GM19324 (cell line): ENCODE measurements around the gene TMEM74B.

Experiments
- ATAC-seq: cut with Tn5 transposase; IDR thresholded peaks from one replicate; pipeline ENCODE4 v1.9.1; 2021; ENCODE audit warnings: mild to moderate bottlenecking, moderate library complexity; ENCODE audit not compliant: unreplicated experiment, low FRiP score

Gene TMEM74B

DNA sequence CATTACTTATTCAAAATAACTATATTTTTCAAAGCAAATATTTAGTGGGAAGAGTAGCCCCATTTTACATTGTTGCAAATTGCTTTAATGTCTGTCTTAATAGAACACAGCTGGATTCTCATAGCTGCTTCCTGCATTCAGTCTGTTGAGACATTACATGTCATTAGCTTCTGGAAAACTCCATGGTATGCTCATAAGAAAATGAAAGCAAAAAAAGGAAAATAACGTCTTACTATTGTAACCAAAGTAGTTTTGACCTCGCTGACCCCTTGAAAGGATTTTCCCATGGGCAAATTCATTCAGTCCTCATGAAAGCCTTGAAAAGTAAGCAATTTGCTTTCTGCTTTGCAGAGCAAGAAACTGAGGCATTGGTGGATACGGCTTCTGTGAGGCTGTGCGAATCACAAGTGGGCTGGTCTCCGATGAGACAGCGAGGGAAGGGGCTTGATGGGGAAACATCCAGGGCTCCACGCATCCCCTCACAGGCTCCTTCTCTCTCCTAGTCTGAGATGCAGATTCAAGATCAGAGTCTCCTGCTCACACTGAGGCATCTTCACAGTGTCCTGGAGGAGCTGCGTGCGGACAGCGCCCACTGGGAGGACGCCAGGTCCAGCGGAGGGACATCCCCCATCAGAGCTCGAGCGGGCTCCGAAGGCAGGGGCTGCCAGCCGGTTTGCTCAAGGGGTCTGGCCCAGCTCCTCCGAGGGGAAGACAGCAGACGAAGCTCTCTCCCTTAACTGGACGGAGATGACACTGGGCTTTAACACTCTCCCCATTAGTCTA is 21.8 kb upstream of the TMEM74B start:
- ATAC-seq, result no peak

DNA sequence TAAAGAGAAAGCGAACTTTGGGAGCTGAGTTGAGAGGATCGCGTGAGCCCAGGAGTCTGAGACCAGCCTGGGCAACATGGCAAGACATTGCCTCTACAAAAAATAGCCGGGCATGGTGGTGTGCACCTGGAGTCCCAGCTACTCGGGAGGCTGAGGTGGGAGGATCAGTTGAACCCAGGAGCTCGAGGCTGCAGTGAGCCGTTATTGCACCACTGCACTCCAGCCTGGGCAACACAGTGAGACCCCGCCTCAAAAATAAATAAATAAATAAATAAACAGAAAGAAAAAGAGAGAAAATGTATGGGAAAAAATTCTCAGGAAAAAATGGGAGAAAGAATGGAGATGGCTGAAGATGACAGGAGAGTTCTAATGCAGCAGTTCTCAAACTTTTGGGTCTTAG is 21.0 kb upstream of the TMEM74B start:
- ATAC-seq, result no peak

DNA sequence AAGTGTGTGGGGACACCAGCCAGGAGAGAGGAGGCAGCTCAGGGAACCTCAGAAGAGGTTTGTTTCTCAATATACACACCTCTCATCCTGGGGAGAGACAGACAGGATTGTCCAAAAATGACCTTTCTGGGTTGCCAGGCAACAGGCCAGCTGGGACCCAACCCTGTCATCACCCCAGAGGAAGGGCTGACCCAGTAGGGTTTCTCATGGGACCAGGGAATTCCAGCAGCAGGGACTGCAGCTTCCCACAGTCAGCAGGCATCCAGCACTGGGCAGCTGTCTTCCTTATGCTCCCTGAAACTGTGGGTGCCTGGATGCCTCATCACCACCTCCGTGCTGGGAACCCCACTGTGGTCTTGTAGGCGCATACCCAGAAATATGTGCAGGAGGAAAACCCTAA is 19.8 kb upstream of the TMEM74B start:
- no peak for ATAC-seq

DNA sequence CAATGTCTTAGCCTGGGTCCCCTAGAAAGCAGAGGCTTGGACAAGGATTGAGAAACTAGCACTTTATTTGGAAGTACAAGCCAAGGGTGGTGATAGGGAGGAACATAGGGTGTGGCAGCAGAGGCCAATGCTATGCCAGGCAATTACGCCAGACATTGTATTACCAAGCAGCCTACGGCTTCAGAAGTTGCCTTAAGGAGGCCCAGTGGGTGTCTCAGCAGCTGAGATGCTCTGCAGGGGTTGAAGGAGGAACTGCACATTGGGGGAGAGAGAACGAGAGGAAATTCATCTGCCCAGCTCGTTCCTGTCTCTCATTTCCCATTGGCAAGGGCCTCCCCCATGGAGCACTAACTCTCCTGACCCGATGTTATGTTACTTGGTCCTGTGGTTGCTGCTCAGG is 19.3 kb upstream of the TMEM74B start:
- ATAC-seq, result no peak

DNA sequence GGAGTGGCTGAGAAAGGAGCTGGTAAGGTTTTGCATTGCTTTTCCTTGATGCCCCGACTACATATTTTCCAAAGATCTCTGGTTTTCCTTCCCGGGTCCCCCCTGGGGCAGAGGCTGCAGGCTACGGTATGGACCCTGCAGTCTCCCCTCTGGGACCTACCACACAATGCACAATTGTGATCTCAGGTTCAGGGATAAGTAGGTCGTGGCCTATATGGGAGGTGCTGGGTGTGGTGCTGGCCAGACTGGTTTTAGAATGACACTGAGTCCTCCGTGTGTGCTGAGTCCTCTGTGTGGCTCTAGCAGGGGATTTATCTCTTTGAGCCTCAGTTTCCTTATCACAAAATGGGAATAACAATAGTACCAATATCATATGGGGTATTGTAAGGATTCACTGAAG is 18.8 kb upstream of the TMEM74B start:
- ATAC-seq, result no peak

DNA sequence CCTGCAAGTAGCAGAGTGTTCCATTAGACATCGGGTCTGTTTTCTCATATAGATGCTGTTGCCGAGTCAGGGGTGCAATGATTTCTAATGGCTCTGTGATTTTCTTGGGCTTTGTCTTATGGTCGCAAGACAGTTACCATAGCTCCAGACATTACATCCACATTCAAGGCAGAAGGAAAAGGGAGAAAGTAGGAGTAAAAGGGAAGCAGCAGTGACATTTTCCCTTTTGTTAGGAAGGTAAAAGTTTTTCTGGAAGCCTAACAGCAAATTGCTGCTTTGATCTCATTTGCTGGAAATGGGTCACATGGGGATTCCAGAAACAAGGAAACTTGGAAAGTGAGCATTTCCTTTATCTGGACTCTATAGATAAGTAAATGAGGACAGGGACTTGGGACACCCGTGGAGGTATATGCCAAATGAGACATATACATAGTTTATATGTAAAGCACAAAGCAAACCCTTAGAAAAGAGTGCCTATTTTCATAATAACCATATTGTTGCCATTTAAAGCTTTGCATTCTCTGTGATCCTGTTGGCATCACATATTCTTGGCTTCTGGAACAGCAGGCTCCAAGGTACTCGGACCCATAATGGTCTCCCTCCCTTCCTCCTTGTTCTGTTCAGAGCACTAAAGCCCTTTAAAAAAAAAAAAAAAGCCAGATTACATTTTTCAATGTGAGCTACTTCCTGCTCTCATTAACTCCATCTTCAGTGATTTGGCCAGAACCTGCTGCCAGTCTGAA is 18.2 kb upstream of the TMEM74B start, which contains the start of gene C20orf202:
Gene C20orf202, plus strand, starts transcription at position 693 of the 743 bp plus-strand sequence. CDS start 132 bp downstream, outside the sequence.
- no peak for ATAC-seq

DNA sequence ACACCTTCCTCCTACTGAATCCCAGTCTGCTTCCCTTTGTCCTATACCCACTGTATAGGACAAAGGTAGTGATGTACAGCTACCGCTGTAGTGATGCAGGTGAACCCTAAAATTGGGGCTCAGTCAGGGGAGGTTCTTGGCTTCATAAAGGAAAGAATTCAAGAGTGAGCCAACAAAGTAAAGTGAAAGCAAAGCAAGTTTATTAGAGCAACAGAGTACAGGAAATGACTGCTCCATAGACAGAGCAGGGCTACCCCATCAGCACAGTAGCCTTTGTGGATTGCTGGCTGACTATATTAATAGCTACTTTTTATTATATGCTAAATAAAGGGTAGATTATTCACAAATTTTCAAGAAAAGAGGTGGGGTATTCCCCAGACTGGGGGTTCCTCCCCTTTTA is 15.2 kb upstream of the TMEM74B start:
- ATAC-seq, result no peak

DNA sequence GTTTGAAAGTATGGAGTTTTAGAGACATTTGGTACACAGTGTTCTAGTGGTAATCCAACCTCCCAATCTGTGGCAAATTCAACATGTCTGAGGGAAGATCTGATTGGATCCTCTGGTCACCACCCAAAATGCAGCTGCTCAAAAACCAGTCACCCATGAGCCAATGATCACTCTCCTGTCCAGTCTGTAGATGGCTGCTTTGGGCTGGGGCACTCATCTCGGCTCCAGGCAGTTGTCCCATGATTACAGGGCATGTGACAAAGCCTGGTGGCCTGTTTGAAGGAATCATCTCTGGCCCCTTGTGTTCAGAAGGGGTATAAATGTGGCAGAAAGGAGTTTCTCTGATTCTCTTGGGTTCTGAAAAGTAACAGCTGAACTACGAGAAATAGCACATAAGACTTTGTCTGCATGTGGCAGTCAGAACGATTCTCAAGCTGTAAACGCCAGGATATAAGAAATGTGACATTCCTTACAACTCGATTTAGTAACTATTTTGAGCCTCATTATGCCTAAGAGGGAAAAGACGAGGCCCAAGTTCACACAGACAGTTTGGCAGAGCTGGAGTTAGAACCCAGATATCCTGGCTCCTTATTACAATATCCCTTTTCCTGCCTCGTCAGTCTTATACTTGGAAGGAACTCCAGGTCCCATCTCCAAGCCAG is 14.6 kb upstream of the TMEM74B start:
- no peak for ATAC-seq

DNA sequence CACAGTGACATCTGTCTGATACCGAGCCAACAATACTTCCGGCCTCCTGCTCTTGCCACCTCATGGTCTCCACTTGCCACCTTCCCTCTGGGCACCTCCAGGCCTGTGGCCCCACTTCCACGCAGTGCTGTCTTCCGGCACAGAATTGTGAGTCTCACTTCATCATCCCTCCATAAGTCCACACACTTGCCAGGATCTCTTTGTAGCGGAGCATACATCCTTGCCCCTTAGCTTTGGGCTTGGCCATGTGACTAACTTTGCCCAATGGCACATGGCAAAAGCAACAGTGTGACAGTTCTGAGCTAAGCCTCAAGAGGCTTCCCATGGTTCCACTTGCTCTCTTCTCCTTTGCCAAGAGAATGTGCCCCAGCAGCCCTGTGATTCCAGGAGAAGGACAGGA is 14.0 kb upstream of the TMEM74B start:
- no peak for ATAC-seq

DNA sequence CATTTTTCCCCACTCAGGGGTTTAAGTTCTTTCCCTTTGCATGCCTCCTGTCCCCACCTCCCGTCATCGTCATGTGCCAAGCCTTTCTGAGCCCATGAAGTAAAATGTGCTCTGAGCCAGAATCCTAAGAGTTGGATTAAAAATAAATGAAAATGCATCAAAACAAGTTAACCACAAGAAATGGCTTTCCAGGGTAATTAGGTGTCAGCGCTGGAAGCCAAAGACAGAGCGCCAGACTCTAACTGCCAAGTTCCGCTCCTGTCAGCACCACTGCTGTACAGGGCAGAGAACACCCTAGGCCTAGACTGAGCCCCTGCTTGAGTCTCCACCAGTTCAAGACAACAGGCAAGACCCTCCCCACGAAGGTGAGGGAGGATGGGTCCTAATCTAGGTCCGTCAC is 13.0 kb upstream of the TMEM74B start:
- ATAC-seq, result no peak

DNA sequence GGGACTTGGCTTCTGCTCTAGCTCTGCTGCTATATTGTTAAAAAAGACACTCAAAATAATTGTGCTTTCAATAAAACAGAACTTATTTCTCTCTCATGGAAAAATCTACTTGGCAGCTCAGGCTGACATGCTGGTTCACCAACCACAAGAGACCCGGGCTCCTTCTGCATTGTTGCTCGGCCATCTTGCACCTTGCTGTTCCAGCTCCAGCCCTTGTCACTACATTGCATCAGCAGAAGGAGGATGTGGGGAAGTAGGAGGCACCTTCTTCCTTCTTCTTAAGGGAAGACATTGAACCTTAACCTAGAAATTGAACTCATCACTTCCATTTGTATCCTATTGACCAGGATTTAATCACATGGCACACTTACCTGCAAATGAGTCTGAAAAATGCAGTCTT is 11.9 kb upstream of the TMEM74B start:
- no peak for ATAC-seq

DNA sequence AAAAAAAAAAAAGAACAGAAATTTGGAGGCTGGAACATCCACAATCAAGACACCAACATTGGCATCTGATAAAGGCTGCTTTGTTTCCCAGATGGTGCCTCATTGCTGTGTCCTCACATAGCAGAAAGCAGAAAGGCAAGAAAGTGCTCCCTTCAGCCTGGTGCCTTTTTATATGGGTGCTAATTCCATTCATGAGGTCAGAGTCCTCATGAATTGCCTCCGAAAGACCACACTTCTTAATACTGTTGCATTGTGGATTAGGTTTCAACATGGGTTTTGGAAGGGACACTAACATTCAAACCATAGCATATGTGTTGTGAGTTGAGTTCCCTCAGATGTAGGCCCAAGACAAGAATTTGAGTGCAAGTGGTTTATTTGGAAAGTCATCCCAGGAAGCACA is 10.4 kb upstream of the TMEM74B start:
- ATAC-seq, result no peak

DNA sequence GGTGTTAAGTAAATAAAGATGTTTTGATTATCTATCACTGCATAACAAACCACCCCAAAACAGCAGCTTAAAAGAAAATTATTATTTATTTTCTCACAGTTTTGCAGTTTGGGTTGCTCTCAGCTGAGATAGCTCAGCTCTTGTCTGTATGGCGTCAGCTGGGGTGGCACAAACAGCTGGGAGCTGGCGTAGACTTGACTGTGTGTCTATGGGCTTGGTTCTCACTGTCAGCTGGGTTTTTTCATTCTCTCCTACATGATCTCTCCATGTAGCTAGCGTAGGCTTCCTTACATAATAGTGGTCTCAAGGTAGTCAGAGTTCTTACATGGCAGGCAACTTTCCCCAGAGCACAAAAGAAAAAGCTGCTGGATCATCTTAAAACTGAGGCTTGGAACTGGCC is 6.5 kb upstream of the TMEM74B start:
- no peak for ATAC-seq

DNA sequence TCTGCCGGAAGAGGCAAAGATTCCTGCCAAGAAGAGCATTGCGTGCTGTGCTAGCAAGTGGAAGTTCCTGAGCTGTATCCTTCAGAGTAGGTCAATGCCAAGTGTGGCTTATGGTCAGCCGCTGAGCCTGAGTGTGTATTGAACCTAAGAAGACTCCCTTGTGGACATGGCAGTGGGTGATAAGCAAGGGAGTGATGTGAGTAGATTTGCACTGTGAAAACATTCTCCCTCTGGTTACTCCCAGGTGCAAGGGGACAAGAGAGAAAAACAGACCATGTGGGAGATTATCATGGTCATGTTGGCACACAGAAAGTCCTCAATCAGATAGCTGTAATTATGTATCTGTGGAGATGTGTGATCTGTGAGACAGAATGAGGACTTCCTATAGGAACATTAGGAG is 6.1 kb upstream of the TMEM74B start:
- no peak for ATAC-seq

DNA sequence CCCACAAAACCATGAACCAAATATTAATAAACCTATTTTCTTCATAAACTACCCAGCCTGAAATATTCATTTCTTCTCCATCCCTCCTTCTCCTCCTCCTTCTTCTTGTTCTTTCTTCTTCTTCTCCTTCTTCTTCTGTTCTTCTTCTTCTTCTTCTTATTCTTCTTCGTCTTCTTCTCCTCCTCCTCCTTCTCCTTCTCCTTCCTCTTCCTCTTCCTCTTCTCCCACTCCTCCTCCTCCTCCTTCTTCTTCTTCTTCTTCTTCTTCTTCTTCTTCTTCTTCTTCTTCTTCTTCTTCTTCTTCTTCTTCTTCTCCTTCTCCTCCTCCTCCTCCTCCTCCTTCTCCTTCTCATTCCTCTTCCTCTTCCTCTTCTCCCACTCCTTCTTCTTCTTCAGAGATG is 5.0 kb upstream of the TMEM74B start:
- no peak for ATAC-seq

DNA sequence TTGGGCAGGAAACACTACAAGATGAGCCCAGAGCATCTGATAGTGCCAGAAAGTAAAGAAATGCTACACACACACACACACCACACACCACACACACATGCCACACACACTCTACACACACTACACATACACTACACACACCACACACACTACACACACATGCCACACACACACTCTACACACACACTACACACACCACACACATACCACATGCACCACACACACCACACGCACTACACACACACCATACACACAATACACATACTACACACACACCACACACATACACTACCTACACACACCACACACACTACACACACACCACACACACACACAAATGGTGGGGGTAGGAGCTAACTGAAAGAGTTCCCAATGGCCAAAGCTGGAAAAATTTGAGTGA is 3.6 kb upstream of the TMEM74B start:
- ATAC-seq, result no peak

DNA sequence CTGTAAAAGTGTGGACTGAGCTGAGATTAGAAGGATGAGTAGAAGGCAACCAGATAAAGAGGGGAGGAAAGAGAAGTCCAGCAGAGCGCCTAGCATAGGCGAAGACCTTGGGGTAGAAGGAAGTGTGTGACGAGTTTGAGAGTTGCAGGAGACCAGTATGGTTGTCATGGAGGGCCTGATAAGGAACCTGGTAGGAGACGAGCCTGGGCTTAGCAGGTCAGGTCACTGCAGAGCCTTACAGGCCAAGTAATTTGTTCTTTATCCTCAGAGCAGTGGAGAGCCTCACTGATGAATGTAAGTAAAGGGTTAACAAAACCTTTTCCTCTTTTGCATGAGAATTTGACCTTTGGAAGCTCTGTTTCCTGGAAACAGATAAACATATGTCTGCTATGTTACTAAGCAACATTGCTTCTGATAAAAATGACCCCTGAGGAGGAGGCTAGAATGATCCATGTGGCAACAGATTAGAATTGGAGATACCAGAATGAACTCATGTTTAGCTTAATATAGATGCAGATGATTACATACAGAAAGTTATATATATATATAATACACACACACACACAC is 2.9 kb upstream of the TMEM74B start:
- no peak for ATAC-seq

DNA sequence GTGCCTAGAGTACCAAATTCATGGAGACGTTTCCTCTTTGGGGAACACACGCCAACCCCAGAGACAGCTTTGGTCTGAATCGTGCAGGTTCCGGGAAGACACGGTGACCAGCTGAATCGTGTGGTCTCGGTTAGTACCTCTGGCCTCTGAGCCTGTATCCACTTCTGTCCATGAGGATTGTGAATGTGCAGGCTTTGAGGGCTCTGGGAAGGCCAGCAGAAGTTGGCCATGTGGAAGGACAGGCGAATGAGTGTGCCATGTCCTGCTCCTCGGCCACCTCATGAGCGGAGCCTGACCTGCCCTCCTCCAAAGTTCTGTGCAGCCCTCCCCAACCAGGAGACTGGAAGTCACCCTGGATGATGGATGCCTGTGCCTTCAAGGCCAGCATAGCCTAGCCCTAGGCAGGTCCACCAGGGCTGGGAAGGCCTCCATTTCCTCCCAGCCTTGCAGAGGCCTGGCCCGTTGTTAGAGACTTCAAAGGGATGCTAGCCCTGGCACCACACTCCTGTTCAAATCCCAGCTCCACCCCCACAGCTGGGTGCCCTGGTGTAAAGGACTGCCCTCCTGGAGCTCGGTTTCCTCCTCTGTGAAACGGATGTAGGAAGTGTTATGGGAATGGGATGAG is 1.7 kb upstream of the TMEM74B start:
- ATAC-seq, result no peak

DNA sequence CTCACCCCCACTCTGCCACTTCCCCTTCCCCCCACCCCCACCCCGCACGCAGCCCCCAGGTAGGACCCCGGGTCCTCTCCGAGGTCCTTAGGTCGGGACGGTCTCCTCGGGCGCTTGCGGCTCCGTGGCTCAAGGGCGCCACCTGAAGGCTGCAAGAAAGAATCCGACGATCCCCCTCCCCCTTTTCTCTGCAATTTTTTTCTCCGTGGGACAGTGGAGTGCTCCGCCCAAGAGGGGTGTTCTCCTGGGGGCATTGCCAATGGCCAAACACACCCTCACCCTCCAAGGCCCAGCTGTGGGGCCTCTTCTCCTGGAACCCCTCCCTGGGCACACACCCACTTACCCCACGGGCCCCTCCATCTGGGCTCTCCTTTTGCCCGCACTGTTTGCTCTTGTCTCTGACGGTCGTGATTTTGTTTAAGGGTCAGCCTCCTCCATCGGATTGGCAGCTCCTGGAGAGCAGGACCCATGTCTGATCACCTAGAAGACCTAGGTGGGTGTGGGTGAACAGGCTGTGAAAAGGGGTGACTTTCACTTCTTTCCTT is 1.1 kb upstream of the TMEM74B start:
- no peak for ATAC-seq

DNA sequence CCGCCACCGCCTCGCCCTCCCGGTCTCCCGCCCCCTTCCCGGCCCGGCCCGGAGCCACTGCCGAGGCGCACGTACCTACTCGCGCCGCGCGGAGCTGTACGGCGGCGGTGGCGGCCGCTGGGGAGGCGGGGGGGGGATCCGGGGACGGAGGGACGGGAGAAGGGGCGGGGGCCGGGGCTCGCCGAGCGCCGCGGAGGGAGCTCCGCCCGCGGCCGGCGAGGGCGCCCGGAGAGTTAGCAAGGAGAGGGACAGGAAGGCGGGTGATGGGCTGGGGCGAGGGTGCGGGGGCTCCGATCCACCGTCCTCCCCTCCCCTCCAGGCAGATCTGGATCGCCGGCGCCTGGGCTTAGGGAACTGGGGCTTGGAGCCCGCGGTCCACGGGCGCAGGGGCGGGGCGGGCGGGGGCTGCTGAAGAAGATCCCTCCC is 548 bp upstream of the TMEM74B start:
- ATAC-seq, result no peak
